Endothelial cell of umbilical vein (primary cell): Measurements from ENCODE around the gene ZDHHC9. TPM values are rescaled to one million over a fixed set of nuclear protein-coding genes. Genes with fewer than 3 reads are reported as not detected.

ENCODE experiments used
- BruUV-seq: library from RNA; stranded (reverse); fragments of 400-500 nt; replicated peaks from 2 replicates; lab custom pipeline; 2021; lab: Mats Ljungman, UMichigan
- CTCF ChIA-PET: fragments of 300-600, 350-600 bp; sonication (Branson Sonifier 250); formaldehyde crosslinking; loops from one replicate; lab custom pipeline; 2021; ENCODE audit warnings: antibody characterized with exemption, inconsistent platforms; lab: Charles Lee
- POLR2A ChIA-PET: fragments of 300-600, 350-600 bp; sonication (Branson Sonifier 250); formaldehyde crosslinking; loops from one replicate; lab custom pipeline; 2021; ENCODE audit warnings: antibody characterized with exemption, inconsistent platforms; lab: Charles Lee
- DNase-seq: peaks from one replicate; pipeline ENCODE4 v3.0.0-alpha.2; 2011; ENCODE audit warnings: low read depth, low spot score
- FAIRE-seq: peaks from 2 replicates; lab custom pipeline; 2011; peaks lifted over from hg19 to GRCh38; lab: Jason Lieb, UNC
- H2AFZ ChIP-seq: 2 replicates; pipeline ENCODE4 v1.6.0; 2012; ENCODE audit warnings: low read depth, low read length, control low read depth, inconsistent platforms
- H3K27ac ChIP-seq: 2 replicates; pipeline ENCODE4 v1.5.1; 2011; ENCODE audit warnings: low read depth, mild to moderate bottlenecking, control low read depth, low read length, moderate library complexity; ENCODE audit not compliant: insufficient read depth
- H3K27me3 ChIP-seq, 2 experiments: 2 replicates each; pipeline versions ENCODE4 v1.6.0 to v1.6.1; 2011; ENCODE audit warnings: low read length in 2 of 2, mixed read lengths in 1 of 2; ENCODE audit not compliant: control insufficient read depth in 2 of 2, insufficient read depth in 2 of 2
- H3K36me3 ChIP-seq, 2 experiments: 2 replicates in 1 of 2; 3 replicates in 1 of 2; pipeline ENCODE4 v1.5.1; 2011; ENCODE audit warnings: low read length in 2 of 2, mild to moderate bottlenecking in 1 of 2, moderate library complexity in 1 of 2; ENCODE audit not compliant: control insufficient read depth in 2 of 2, insufficient read depth in 2 of 2; ENCODE audit errors: extremely low read depth in 1 of 2
- H3K4me1 ChIP-seq: 3 replicates; pipeline ENCODE4 v1.5.1; 2011; ENCODE audit warnings: mild to moderate bottlenecking, low read length; ENCODE audit not compliant: control insufficient read depth, insufficient read depth; ENCODE audit errors: extremely low read depth
- H3K4me2 ChIP-seq: 2 replicates; pipeline ENCODE4 v1.6.1; 2011; ENCODE audit warnings: low read length, control low read depth, mixed read lengths; ENCODE audit not compliant: insufficient read depth
- H3K4me3 ChIP-seq, 3 experiments: fragments of 200-600 bp in 1 of 3; sonication (generic), shearing (Covaris generic) in 1 of 3; replicated peaks in 1 of 3; 2 replicates each; pipeline ENCODE4 v1.5.1; 2011 to 2016; ENCODE audit warnings: control low read depth in 3 of 3, low read length in 3 of 3, mild to moderate bottlenecking in 2 of 3, inconsistent platforms in 1 of 3, low read depth in 1 of 3, moderate library complexity in 1 of 3; ENCODE audit not compliant: insufficient read depth in 1 of 3
- H3K79me2 ChIP-seq: 2 replicates; pipeline ENCODE4 v1.6.0; 2012; ENCODE audit warnings: low read length, inconsistent platforms; ENCODE audit not compliant: control insufficient read depth, insufficient read depth
- H3K9ac ChIP-seq: replicated peaks from 2 replicates; pipeline ENCODE3; 2011; ENCODE audit warnings: low read length, control low read depth; ENCODE audit not compliant: insufficient read depth; ENCODE audit errors: extremely low read depth
- H3K9me1 ChIP-seq: replicated peaks from 3 replicates; pipeline ENCODE4 v1.6.0; 2011; ENCODE audit warnings: mild to moderate bottlenecking, low read length; ENCODE audit not compliant: control insufficient read depth, insufficient read depth; ENCODE audit errors: extremely low read depth
- H3K9me3 ChIP-seq: replicated peaks from 2 replicates; pipeline ENCODE4 v1.5.1; 2012; ENCODE audit warnings: low read length, inconsistent platforms; ENCODE audit not compliant: control insufficient read depth, insufficient read depth
- H4K20me1 ChIP-seq: replicated peaks from 2 replicates; pipeline ENCODE3; 2011; ENCODE audit warnings: mild to moderate bottlenecking, low read length; ENCODE audit not compliant: control insufficient read depth, insufficient read depth; ENCODE audit errors: extremely low read depth
- CTCF ChIP-seq, 2 donors: IDR thresholded peaks; 1 replicate in 1 of 2; 2 replicates in 1 of 2; pipeline ENCODE4 v1.5.1; 2011; ENCODE audit warnings: low read length in 2 of 2, mild to moderate bottlenecking in 2 of 2, moderate library complexity in 2 of 2, control low read depth in 1 of 2, inconsistent platforms in 1 of 2, low read depth in 1 of 2; ENCODE audit not compliant: insufficient read depth in 1 of 2; ENCODE audit errors: extremely low read depth in 1 of 2
- EZH2 ChIP-seq: IDR thresholded peaks from 2 replicates; pipeline ENCODE4 v1.6.1; 2012; ENCODE audit warnings: borderline replicate concordance, low read depth, mild to moderate bottlenecking, moderate library complexity, low read length, inconsistent platforms; ENCODE audit not compliant: severe bottlenecking
- FOS ChIP-seq: IDR thresholded peaks from 2 replicates; pipeline ENCODE4 v1.6.1; 2011; ENCODE audit warnings: mild to moderate bottlenecking, low read length, moderate library complexity, borderline replicate concordance; ENCODE audit not compliant: insufficient read depth
- GATA2 ChIP-seq: IDR thresholded peaks from 2 replicates; pipeline ENCODE4 v1.7.0; 2011; ENCODE audit warnings: low read depth, mild to moderate bottlenecking, moderate library complexity, mixed read lengths, low read length; ENCODE audit not compliant: insufficient read length, insufficient read depth
- JUN ChIP-seq: IDR thresholded peaks from 2 replicates; pipeline ENCODE4 v1.6.1; 2011; ENCODE audit warnings: borderline replicate concordance, low read depth; ENCODE audit not compliant: insufficient read length, insufficient read depth
- MYC ChIP-seq: IDR thresholded peaks from one replicate; pipeline ENCODE4 v1.6.1; 2011; ENCODE audit warnings: mild to moderate bottlenecking, low read depth, low read length
- POLR2A ChIP-seq: IDR thresholded peaks from 2 replicates; pipeline ENCODE4 v1.6.1; 2012; ENCODE audit warnings: low read depth, mild to moderate bottlenecking, control low read depth, low read length
- POLR2AphosphoS5 ChIP-seq: IDR thresholded peaks from 2 replicates; pipeline ENCODE4 v1.6.1; 2012; ENCODE audit warnings: low read depth, mild to moderate bottlenecking, control low read depth, low read length, moderate library complexity; ENCODE audit not compliant: insufficient read depth
- dilution Hi-C: fragments of 300-500 bp; cut with MboI; formaldehyde crosslinking; loops from one replicate; pipeline ENCODE4 v1.15.0; 2019; ENCODE audit warnings: low sequenced_read_pairs; ENCODE audit not compliant: extremely low pct_ligation_motif_present
- intact Hi-C: fragments of 100-400 bp; cut with micrococcal nuclease; formaldehyde crosslinking; loops from one replicate; pipeline ENCODE4 v1.10.0; 2022
- polyA plus RNA-seq, 4 experiments: library from polyadenylated mRNA; depleted of rRNA in 3 of 4; stranded (reverse) in 3 of 4; unstranded in 1 of 4; fragments of >200 nt; gene quantifications; 2 replicates each; pipeline versions ENCODE4 v1.2.1 to v1.2.3, GENCODE V29; 2011 to 2012; ENCODE audit warnings: missing spikeins in 1 of 4
- total RNA-seq: library from RNA; stranded (reverse); gene quantifications from 2 replicates; pipeline ENCODE4 v1.2.3, GENCODE V29; 2021
- TF ChIP-seq, protein P1 (sequence below): IDR thresholded peaks from 2 replicates; pipeline ENCODE4 v1.6.1; 2011; ENCODE audit not compliant: insufficient read depth, insufficient read length

The ZDHHC9 gene
- total and polyA plus RNA-seq, 2 donors (not counting 3 experiments of a cell fraction or from before 2014, with no cell fraction given): 27.4 to 33.6 TPM

DNA sequence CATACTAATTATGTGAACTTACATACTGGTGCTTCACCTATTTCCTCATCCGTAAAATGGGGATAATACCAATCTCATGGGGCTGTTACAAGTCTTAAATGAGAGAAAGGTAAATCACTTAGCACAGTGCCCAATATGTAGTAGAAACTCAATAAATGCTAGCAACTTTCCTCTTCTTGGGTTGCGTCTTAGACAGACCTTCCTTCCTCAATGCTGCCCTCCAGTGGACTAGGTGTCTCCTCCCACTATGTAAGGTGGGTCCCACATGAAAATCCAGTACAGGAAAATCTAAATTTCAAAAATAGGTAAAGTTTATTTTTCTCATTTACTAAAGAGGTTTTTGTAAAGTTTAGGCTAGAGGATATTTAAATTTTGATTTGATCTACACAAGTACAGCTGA lies 20.6 kb downstream of the ZDHHC9 start:
- intact Hi-C loops: loop anchor here (1.0 kb wide), 2 partner anchors 97 to 216 kb away; no protein-coding TSS in a partner anchor
- Histone ChIP-seq H2AFZ (no peak overlapping the region), H3K79me2 (no peaks in the 10 kb centered on the region), H4K20me1 (no peaks in the 10 kb centered on the region), H3K4me3 (no peak overlapping the region), H3K4me2 (no peak overlapping the region), H3K36me3 (no peaks in the 10 kb centered on the region), H3K27ac (no peak overlapping the region), H3K4me1 (no peaks in the 10 kb centered on the region), H3K9ac (no peak overlapping the region), H3K9me3 (no peaks in the 10 kb centered on the region), H3K27me3 (no peaks in the 10 kb centered on the region), H3K9me1 (no peaks in the 10 kb centered on the region)
- ChIA-PET POLR2A (no interaction called here), CTCF (interaction anchor here (0.6 to 2.4 kb wide), 11 partner anchors 9 to 222 kb away, joined by 3 to 12 read pairs (median 5); partner anchors contain the start of gene APLN)
- DNase-seq (peak; percentile 44), FAIRE-seq (peak; percentile 75)
- dilution Hi-C loops: no loop called here
- no TSS peak for BruUV-seq
- TF ChIP-seq CTCF (IDR thresholded peaks at IDR 0.05; ENCODE audit: extremely low read depth in 1 of 2, insufficient read depth in 1 of 2, low read depth in 1 of 2, low read length in 2 of 2) (peak; percentile 26 to 36), POLR2A (no peak), GATA2 (no peak), MYC (no peak), EZH2 (no peak)

GRCh38 chrX:129818123-129818522 lies 25.6 kb downstream of the ZDHHC9 start:
- POLR2A ChIA-PET: no interaction called here
- no peak for TF ChIP-seq MYC
- no peak for TF ChIP-seq JUN
- TF ChIP-seq GATA2: no peak
- TF ChIP-seq POLR2AphosphoS5: no peak
- TF ChIP-seq POLR2A: no peak
- TF ChIP-seq CTCF (IDR thresholded peaks at IDR 0.05; ENCODE audit: extremely low read depth in 1 of 2, insufficient read depth in 1 of 2, low read depth in 1 of 2, low read length in 2 of 2): no peak
- TF ChIP-seq FOS: no peak
- no peak for TF ChIP-seq EZH2
- TF ChIP-seq, protein P1, sequence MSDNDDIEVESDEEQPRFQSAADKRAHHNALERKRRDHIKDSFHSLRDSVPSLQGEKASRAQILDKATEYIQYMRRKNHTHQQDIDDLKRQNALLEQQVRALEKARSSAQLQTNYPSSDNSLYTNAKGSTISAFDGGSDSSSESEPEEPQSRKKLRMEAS: no peak
- intact Hi-C loops (no loop called here), dilution Hi-C loops (no loop called here)
- Histone ChIP-seq H3K9me1 (no peaks in the 10 kb centered on the region), H3K27me3 (no peaks in the 10 kb centered on the region), H3K27ac (no peak overlapping the region), H3K4me1 (no peaks in the 10 kb centered on the region), H3K9ac (no peak overlapping the region), H3K4me3 (no peak overlapping the region), H2AFZ (no peak overlapping the region), H4K20me1 (no peaks in the 10 kb centered on the region), H3K4me2 (no peak overlapping the region), H3K9me3 (no peaks in the 10 kb centered on the region), H3K79me2 (no peaks in the 10 kb centered on the region), H3K36me3 (no peaks in the 10 kb centered on the region)
- CTCF ChIA-PET: no interaction called here
- no peak for DNase-seq
- FAIRE-seq: peak; percentile 43
- BruUV-seq: no TSS peak
